Left renal cortex interstitium (tissue), 4 donors: Measurements from ENCODE around the gene ABCB9. TPM values are rescaled to one million over a fixed set of nuclear protein-coding genes. Genes with fewer than 3 reads are reported as not detected.

Experiments used
- DNase-seq, 4 donors: peaks; one replicate each; pipeline ENCODE4 v3.0.0-alpha.2; 2013; ENCODE audit warnings: low read depth in 4 of 4, low spot score in 2 of 4, missing footprints in 1 of 4
- polyA plus RNA-seq, 4 donors: library from polyadenylated mRNA; unstranded; fragments of 120-200 nt; gene quantifications; one replicate each; pipeline ENCODE4 v1.2.1, GENCODE V29; 2013; ENCODE audit not compliant: insufficient read length in 4 of 4

Gene ABCB9
- polyA plus RNA-seq, 4 donors = 4.8 to 9.4 (median 7.5) TPM

DNA sequence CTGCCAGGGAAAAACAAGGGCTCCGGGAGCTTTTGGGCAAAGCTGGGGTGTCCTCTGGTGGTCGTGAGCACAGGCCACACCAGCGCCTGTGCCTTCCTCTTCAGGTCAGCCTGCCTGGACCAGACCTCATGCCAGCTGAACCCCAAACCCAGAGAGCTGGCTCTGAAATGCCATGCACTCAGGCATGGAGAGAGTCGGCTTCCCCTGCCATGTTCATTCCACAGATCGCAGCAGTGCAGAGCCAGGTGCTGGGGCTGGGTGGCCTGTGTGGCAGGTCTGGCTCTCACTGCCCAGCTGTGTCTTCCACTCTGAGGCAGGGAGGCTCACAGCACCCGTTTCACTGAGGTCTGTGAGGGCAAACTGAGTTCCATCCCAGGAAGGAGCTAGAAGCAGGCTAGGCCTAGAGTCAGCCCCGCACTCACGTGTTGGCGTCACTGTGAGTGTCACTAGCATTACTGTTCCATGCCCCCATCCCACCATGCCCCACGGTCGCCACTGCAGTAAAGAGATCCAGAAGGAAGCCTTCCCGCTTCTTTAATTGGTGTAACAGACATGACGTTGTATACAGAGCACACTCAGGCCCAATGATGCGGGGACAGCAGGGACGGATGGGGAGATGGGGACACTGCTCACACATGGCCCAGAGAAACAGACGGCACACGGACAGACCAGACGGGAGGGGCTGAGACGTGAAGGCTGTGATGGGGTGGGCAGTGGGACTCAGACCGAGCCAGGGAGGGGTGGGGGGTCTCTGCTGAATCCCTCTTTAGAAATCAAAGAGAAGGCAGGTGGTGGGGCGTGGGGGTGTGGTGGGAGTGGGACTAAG lies 16.9 kb upstream of the ABCB9 start:
- DNase-seq = no peak

GRCh38 chr12:122982477-122982815 lies 16.2 kb upstream of the ABCB9 start:
- no peak for DNase-seq

GRCh38 chr12:122981587-122982476 lies 15.6 kb upstream of the ABCB9 start:
- no peak for DNase-seq

GRCh38 chr12:122981036-122981471 lies 14.8 kb upstream of the ABCB9 start:
- DNase-seq = no peak

GRCh38 chr12:122980183-122981035 lies 14.1 kb upstream of the ABCB9 start, which contains the start of gene ARL6IP4:
Gene ARL6IP4 (plus strand): TSS chr12:122980681. CDS start chr12:122981140, 459 bp downstream.
- DNase-seq = peak in 1 of 4 donors; percentile 46

DNA sequence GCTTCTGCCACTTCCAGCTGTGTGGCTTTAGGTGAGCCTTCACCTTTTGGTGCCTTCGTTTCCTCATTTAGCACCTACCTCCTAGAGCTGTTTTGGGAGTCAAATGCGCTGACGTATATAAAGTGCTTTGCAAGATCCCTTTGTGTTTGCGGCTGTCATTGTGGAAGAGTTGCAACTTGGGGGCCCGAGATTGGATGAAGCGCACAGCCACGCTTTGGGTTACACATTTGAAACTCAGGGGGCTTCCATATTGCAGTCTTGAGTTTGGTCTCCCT lies 13.6 kb upstream of the ABCB9 start:
- no peak for DNase-seq

- no peak for DNase-seq
These were observed 13.0 kb upstream of the ABCB9 start for GRCh38 chr12:122979001-122979907.

- DNase-seq = no peak
These were observed 12.3 kb upstream of the ABCB9 start for GRCh38 chr12:122978507-122978955.

- no peak for DNase-seq
These were observed 11.6 kb upstream of the ABCB9 start for GRCh38 chr12:122977655-122978392.

- no peak for DNase-seq
These were observed 10.9 kb upstream of the ABCB9 start for GRCh38 chr12:122977153-122977552.

- no peak for DNase-seq
These were observed 10.3 kb upstream of the ABCB9 start for GRCh38 chr12:122976648-122976975.

GRCh38 chr12:122975790-122976647 lies 9.8 kb upstream of the ABCB9 start:
- no peak for DNase-seq

- DNase-seq = peak in 3 of 4 donors; percentile 77 to 86 (median 79)
These were observed 8.9 kb upstream of the ABCB9 start, which contains the start of gene OGFOD2 for GRCh38 chr12:122974892-122975789. Gene OGFOD2 (plus strand): TSS chr12:122975244. CDS start chr12:122975252, 8 bp downstream.

- DNase-seq = peak; percentile 95 to 100 (median 98)
These were observed 8.1 kb upstream of the ABCB9 start for GRCh38 chr12:122974274-122974891.

DNA sequence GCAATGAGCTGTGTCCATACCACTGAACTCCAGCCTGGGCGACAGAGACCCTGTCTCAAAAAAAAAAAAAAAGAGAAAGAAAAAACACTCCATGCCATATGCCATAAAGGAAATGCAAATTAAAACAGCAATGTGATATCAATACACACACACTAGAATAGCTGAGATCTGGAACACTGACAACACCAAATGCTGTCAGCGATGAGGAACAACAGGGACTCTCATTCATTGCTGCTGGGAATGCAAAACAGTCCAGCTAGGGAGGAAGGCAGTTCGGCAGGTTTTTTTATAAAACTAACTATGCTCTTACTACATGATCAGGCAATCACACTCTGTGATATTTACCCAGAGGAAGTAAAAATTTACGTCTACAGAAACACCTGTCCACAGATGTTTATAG lies 3.4 kb upstream of the ABCB9 start:
- no peak for DNase-seq

GRCh38 chr12:122968104-122968503 lies 1.8 kb upstream of the ABCB9 start:
- no peak for DNase-seq
